ENCODE measurements around the gene ZDHHC20. TPM values are rescaled to one million over a fixed set of nuclear protein-coding genes. Genes with fewer than 3 reads are reported as not detected.

Gene ZDHHC20
- polyA plus RNA-seq, 1 of the 3 experiments (the other 2 are of a cell fraction) = 8.7 TPM

GRCh38 chr13:21348488-21349120 is 110.5 kb downstream of the ZDHHC20 start:
- H3K36me3 ChIP-seq (replicated peaks in 1 of 2; ENCODE audit: control insufficient read depth in 1 of 2, insufficient read depth in 2 of 2, low read length in 1 of 2) = no peaks in the 10 kb centered on the region
- H3K9ac ChIP-seq = no peak overlapping the region
- 41% methylated on average over 6 of the region's 6 CpGs for WGBS (ENCODE audit: low lambda C conversion rate)
- H3K4me3 ChIP-seq (ENCODE audit: low read depth in 2 of 2, low read length in 1 of 2) = no peak overlapping the region
- TF ChIP-seq PBX3 (IDR thresholded peaks at IDR 0.05) (no peak), MEF2A (IDR thresholded peaks at IDR 0.05; ENCODE audit: borderline replicate concordance, low read depth) (no peak), RAD21 (IDR thresholded peaks at IDR 0.05; ENCODE audit: low read length) (no peak), MAX (IDR thresholded peaks at IDR 0.05; ENCODE audit: low read depth) (no peak), GATA2 (CRISPR knock-in tag; IDR thresholded peaks at IDR 0.05) (no peak), YY1 (IDR thresholded peaks at IDR 0.05; ENCODE audit: low read depth) (no peak), EZH2phosphoT487 (IDR thresholded peaks at IDR 0.05; ENCODE audit: borderline replicate concordance, low read depth) (no peak), TCF12 (IDR thresholded peaks at IDR 0.05) (no peak), SMC3 (IDR thresholded peaks at IDR 0.05; ENCODE audit: low read depth, low read length) (no peak), TAF1 (IDR thresholded peaks at IDR 0.05; ENCODE audit: borderline replicate concordance, low read depth, low read length) (no peak), SIN3A (IDR thresholded peaks at IDR 0.05; ENCODE audit: borderline replicate concordance, low read depth, low read length) (no peak), TEAD4 (IDR thresholded peaks at IDR 0.05; ENCODE audit: borderline replicate concordance, insufficient read depth) (no peak), USF1 (IDR thresholded peaks at IDR 0.05; ENCODE audit: borderline replicate concordance, low read depth) (no peak), ELF1 (IDR thresholded peaks at IDR 0.05) (no peak), EP300 (IDR thresholded peaks at IDR 0.05; ENCODE audit: borderline replicate concordance in 1 of 2, low read depth in 1 of 2, low read length in 1 of 2) (no peak), RFX5 (IDR thresholded peaks at IDR 0.05; ENCODE audit: low read length) (no peak)
- TF ChIP-seq, protein P1, sequence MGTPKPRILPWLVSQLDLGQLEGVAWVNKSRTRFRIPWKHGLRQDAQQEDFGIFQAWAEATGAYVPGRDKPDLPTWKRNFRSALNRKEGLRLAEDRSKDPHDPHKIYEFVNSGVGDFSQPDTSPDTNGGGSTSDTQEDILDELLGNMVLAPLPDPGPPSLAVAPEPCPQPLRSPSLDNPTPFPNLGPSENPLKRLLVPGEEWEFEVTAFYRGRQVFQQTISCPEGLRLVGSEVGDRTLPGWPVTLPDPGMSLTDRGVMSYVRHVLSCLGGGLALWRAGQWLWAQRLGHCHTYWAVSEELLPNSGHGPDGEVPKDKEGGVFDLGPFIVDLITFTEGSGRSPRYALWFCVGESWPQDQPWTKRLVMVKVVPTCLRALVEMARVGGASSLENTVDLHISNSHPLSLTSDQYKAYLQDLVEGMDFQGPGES (IDR thresholded peaks at IDR 0.05; ENCODE audit: low read depth, low read length) = no peak
- TF ChIP-seq, protein P2, sequence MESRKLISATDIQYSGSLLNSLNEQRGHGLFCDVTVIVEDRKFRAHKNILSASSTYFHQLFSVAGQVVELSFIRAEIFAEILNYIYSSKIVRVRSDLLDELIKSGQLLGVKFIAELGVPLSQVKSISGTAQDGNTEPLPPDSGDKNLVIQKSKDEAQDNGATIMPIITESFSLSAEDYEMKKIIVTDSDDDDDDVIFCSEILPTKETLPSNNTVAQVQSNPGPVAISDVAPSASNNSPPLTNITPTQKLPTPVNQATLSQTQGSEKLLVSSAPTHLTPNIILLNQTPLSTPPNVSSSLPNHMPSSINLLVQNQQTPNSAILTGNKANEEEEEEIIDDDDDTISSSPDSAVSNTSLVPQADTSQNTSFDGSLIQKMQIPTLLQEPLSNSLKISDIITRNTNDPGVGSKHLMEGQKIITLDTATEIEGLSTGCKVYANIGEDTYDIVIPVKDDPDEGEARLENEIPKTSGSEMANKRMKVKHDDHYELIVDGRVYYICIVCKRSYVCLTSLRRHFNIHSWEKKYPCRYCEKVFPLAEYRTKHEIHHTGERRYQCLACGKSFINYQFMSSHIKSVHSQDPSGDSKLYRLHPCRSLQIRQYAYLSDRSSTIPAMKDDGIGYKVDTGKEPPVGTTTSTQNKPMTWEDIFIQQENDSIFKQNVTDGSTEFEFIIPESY (IDR thresholded peaks at IDR 0.05; ENCODE audit: borderline replicate concordance, low read depth) = no peak
- TF ChIP-seq, protein P3, sequence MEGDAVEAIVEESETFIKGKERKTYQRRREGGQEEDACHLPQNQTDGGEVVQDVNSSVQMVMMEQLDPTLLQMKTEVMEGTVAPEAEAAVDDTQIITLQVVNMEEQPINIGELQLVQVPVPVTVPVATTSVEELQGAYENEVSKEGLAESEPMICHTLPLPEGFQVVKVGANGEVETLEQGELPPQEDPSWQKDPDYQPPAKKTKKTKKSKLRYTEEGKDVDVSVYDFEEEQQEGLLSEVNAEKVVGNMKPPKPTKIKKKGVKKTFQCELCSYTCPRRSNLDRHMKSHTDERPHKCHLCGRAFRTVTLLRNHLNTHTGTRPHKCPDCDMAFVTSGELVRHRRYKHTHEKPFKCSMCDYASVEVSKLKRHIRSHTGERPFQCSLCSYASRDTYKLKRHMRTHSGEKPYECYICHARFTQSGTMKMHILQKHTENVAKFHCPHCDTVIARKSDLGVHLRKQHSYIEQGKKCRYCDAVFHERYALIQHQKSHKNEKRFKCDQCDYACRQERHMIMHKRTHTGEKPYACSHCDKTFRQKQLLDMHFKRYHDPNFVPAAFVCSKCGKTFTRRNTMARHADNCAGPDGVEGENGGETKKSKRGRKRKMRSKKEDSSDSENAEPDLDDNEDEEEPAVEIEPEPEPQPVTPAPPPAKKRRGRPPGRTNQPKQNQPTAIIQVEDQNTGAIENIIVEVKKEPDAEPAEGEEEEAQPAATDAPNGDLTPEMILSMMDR (IDR thresholded peaks at IDR 0.05) = no peak
- POLR2A ChIA-PET = no interaction called here
- no peak overlapping the region for H3K27ac ChIP-seq (ENCODE audit: low read depth in 2 of 2, low read length in 1 of 2)
- no peaks in the 10 kb centered on the region for H3K9me2 ChIP-seq
- H3K27me3 ChIP-seq (ENCODE audit: insufficient read depth) = no peaks in the 10 kb centered on the region
- H3K4me2 ChIP-seq = no peak overlapping the region
- no peaks in the 10 kb centered on the region for H3K9me3 ChIP-seq
- no peaks in the 10 kb centered on the region for H4K20me1 ChIP-seq (ENCODE audit: insufficient read depth)
- DNase-seq = no peak
- CTCF ChIA-PET = no interaction called here
- H3F3A ChIP-seq (replicated peaks; ENCODE audit: insufficient read depth) = no peaks in the 10 kb centered on the region
- no peaks in the 10 kb centered on the region for H3K79me2 ChIP-seq (ENCODE audit: insufficient read depth)
- H3K4me1 ChIP-seq (ENCODE audit: control insufficient read depth in 1 of 2, insufficient read depth in 2 of 2, low read depth in 1 of 2, low read length in 1 of 2) = no peaks in the 10 kb centered on the region
- H2AFZ ChIP-seq (ENCODE audit: low read depth) = no peak overlapping the region
